HepG2 (cell line): ENCODE measurements around the gene ABCA2. TPM values are rescaled to one million over a fixed set of nuclear protein-coding genes. Genes with fewer than 3 reads are reported as not detected.

Experiments used
- ATF3 ChIP-seq: sonication (generic); formaldehyde crosslinking; IDR thresholded peaks from 2 replicates; pipeline ENCODE4 v1.4.0; 2020; ENCODE audit warnings: missing genetic modification reagents
- HIVEP1 ChIP-seq: sonication (generic); formaldehyde crosslinking; IDR thresholded peaks from 2 replicates; pipeline ENCODE4 v1.4.0; 2020; ENCODE audit warnings: mild to moderate bottlenecking, missing genetic modification reagents
- JUND ChIP-seq: sonication (generic); formaldehyde crosslinking; IDR thresholded peaks from 2 replicates; pipeline ENCODE4 v1.8.0; 2022; ENCODE audit warnings: mild to moderate bottlenecking, missing genetic modification reagents
- KAT2B ChIP-seq: fragments of 150-350 bp; IDR thresholded peaks from 2 replicates; pipeline ENCODE4 v1.6.1; 2014; ENCODE audit warnings: low read depth, low read length, borderline replicate concordance
- KLF13 ChIP-seq: sonication (generic); formaldehyde crosslinking; IDR thresholded peaks from 2 replicates; pipeline ENCODE4 v1.4.0; 2020; ENCODE audit warnings: mild to moderate bottlenecking, missing genetic modification reagents
- MED13 ChIP-seq: sonication (generic); formaldehyde crosslinking; IDR thresholded peaks from 2 replicates; pipeline ENCODE4 v1.5.0; 2020; ENCODE audit warnings: missing genetic modification reagents
- NR2F2 ChIP-seq: IDR thresholded peaks from 2 replicates; pipeline ENCODE4 v1.6.1; 2012; ENCODE audit warnings: low read depth, inconsistent platforms, borderline replicate concordance
- NR2F6 ChIP-seq, 2 experiments: IDR thresholded peaks; 2 replicates each; pipeline ENCODE4 v1.6.1; 2016; ENCODE audit warnings: antibody characterized with exemption in 1 of 2, mild to moderate bottlenecking in 1 of 2
- POLR2G ChIP-seq: fragments of 200-400 bp; formaldehyde crosslinking; IDR thresholded peaks from 2 replicates; pipeline ENCODE4 v1.6.1; 2018; ENCODE audit warnings: mild to moderate bottlenecking, low read depth, low read length, moderate library complexity
- RAD51 ChIP-seq: fragments of 450-650 bp; IDR thresholded peaks from 2 replicates; pipeline ENCODE4 v1.6.1; 2016; ENCODE audit warnings: borderline replicate concordance
- SKIL ChIP-seq: sonication (generic); formaldehyde crosslinking; IDR thresholded peaks from 2 replicates; pipeline ENCODE4 v1.8.0; 2022; ENCODE audit warnings: missing genetic modification reagents, mild to moderate bottlenecking, moderate library complexity, borderline replicate concordance
- UBTF ChIP-seq: sonication (generic); formaldehyde crosslinking; IDR thresholded peaks from 2 replicates; pipeline ENCODE4 v1.4.0; 2020; ENCODE audit warnings: mild to moderate bottlenecking, missing genetic modification reagents
- ZFX ChIP-seq: sonication (generic); formaldehyde crosslinking; IDR thresholded peaks from 2 replicates; pipeline ENCODE4 v1.4.0; 2020; ENCODE audit warnings: mild to moderate bottlenecking, low read depth, missing genetic modification reagents, moderate library complexity
- ZMAT3 ChIP-seq: sonication (generic); formaldehyde crosslinking; conservative IDR thresholded peaks from 2 replicates; pipeline ENCODE4 v1.7.0; 2021; ENCODE audit warnings: missing genetic modification reagents
- ZNF24 ChIP-seq: fragments of 450-650 bp; IDR thresholded peaks from 2 replicates; pipeline ENCODE4 v1.6.1; 2017; ENCODE audit warnings: antibody characterized with exemption, mild to moderate bottlenecking
- ZNF354B ChIP-seq: sonication (generic); formaldehyde crosslinking; IDR thresholded peaks from 2 replicates; pipeline ENCODE4 v1.8.0; 2022; ENCODE audit warnings: mild to moderate bottlenecking, missing genetic modification reagents
- ZNF501 ChIP-seq: sonication (generic); formaldehyde crosslinking; IDR thresholded peaks from 2 replicates; pipeline ENCODE4 v1.5.1; 2020; ENCODE audit warnings: mild to moderate bottlenecking, moderate library complexity, missing genetic modification reagents
- ZNF609 ChIP-seq: sonication (generic); formaldehyde crosslinking; IDR thresholded peaks from 2 replicates; pipeline ENCODE4 v1.4.0; 2020; ENCODE audit warnings: mild to moderate bottlenecking, missing genetic modification reagents, borderline replicate concordance
- ZNF749 ChIP-seq: sonication (generic); formaldehyde crosslinking; IDR thresholded peaks from 2 replicates; pipeline ENCODE4 v1.8.0; 2022; ENCODE audit warnings: mild to moderate bottlenecking, missing genetic modification reagents, moderate library complexity, borderline replicate concordance
- ZNF773 ChIP-seq: sonication (generic); formaldehyde crosslinking; IDR thresholded peaks from 2 replicates; pipeline ENCODE4 v1.4.0; 2020; ENCODE audit warnings: missing genetic modification reagents, borderline replicate concordance
- polyA plus RNA-seq, 8 experiments: library from polyadenylated mRNA; depleted of rRNA in 3 of 8; stranded (reverse) in 7 of 8; unstranded in 1 of 8; fragments of >200 nt; fragmentation: Illumina TruSeq in 4 of 8; extraction: Trizol in 4 of 8; gene quantifications; 2 replicates each; pipeline versions ENCODE4 v1.2.1 to v1.2.3, GENCODE V29; 2011 to 2016; ENCODE audit warnings: low read depth in 4 of 8, missing spikeins in 1 of 8, mixed read lengths in 1 of 8; ENCODE audit not compliant: insufficient read depth in 1 of 8
- total RNA-seq, 5 experiments: library from RNA; depleted of rRNA; stranded (reverse); fragments of >200 nt; fragmentation: Illumina TruSeq; extraction: Trizol; gene quantifications; 2 replicates each; pipeline ENCODE4 v1.2.3, GENCODE V29; 2016; ENCODE audit warnings: low read depth in 1 of 5

The ABCA2 gene
- total and polyA plus RNA-seq, 2 of the 13 experiments (the other 11 are each of a cell fraction or from before 2014, with no cell fraction given): 2.9 to 19.2 TPM

- TF ChIP-seq ATF3 (no peak), HIVEP1 (CRISPR knock-in tag) (peak; percentile 49; the same call in 1 of the 2 replicates), SKIL (no peak), ZNF749 (CRISPR knock-in tag) (no peak), KLF13 (CRISPR knock-in tag) (no peak), NR2F2 (0 out of 2 replicates have a peak, but pooled peaks have one; percentile 17), RAD51 (no peak), ZMAT3 (CRISPR knock-in tag) (no peak), NR2F6 (IDR thresholded peaks at IDR 0.05) (peak; percentile 56; the same call in 1 of the 2 replicates), NR2F6 (CRISPR knock-in tag; IDR thresholded peaks at IDR 0.05) (peak; percentile 53; the same call in 1 of the 2 replicates), ZFX (CRISPR knock-in tag) (peak; percentile 34; the same call in 1 of the 2 replicates), ZNF24 (no peak), ZNF773 (no peak), UBTF (CRISPR knock-in tag) (peak; percentile 37; the same call in 1 of the 2 replicates), KAT2B (no peak), ZNF609 (CRISPR knock-in tag) (no peak), ZNF354B (CRISPR knock-in tag) (no peak), JUND (no peak), POLR2G (no peak), MED13 (no peak), ZNF501 (CRISPR knock-in tag) (no peak)
Observed at GRCh38 chr9:136968333-136969127, 59.5 kb downstream of the ABCA2 start (continued).
